ENCODE results near the gene GNA14.
"Not testable (repeated sequence)": the region's sequence is repeated elsewhere in the genome, so short reads cannot be mapped to it uniquely, and the experiment has no call there.

Gene GNA14

DNA sequence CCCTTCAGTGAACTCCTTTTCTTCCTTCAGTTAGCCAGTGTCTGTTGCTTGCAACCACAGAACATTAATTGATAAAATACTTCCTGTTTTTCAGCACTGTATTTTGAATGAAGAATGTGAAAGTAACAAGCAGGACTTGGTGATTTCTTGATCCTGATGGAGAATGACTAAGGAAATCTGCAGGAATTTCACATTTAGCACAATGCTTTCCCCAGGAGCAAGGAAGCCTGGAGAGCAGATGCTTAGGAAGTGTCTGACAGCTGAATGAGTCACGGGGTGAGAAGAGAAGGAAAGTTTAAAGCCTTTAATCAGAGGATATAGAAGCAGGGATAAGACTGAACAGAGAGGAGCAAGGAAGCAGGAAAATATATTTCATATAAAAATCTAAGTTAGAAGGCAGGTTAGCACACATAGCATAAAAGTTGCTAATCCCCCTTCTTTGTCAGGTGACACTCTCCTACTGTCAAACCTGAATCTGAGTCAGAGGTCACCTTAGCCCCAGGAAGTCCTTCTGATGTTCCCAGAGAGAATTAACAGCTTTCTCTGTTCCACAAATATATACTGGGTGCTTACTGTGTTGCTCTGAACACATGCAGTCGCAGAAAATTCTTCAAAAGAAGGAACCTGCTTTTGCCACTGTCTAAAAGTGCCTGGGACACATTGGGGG is 59.7 kb downstream of the GNA14 start:
- DNase-seq (ENCODE audit: low spot score), result no peak

DNA sequence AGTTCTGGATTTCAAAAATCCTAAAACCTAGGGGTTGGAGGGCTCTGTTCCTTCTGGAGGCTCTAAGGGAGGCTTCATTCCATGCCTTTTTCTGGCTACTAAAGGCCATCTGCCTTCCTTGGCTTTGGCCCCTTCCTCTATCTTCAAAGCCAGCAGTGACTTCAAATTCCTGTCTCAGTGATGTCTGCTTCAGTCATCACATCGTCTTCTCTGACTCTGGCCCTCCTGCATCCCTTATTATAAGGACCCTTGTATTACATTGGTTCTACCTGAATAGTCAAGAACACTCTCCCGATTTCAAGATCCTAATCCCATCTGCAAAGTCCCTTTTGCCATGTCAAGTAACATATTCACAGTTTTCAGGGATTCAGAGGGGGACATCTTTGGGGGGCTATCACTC is 60.3 kb downstream of the GNA14 start:
- DNase-seq (ENCODE audit: low spot score), result no peak

DNA sequence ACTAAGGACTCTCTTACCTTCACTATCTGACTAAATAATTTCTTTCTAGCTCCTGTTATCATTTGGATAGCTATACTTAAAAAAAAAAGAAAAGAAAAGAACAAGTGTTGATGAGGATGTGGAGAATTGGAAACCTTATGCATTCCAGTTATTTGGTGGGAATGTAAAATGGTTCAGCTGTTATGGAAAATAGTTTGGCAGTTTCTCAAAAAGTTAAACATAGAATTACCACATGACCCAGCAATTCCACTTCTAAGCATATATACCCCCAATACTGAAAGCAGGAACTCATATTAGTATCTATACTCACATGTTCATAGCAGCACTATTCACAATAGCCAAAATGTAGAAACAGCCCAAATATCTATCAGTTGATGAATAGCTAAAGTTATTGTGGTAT is 61.1 kb downstream of the GNA14 start:
- DNase-seq (ENCODE audit: low spot score), result no peak

DNA sequence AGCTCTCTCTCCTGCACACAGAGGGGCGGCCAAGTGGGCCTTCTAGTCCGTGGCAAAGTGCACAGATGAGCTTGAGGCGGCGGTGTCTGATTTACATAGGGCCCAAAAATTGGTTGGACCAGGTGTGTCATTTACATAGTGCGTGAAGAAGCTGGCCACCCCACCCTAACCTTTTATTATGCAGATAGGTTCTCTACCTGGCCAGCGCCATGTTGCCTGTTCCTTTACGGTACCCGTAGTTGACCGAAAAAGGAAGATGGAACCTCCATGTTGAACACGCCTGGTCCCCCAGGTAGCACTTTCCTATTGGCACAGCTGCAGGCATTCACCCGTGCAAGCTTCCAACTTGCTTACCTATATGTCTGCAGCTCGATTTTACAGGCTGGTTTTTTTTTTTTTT is 61.5 kb downstream of the GNA14 start:
- no peak for DNase-seq (ENCODE audit: low spot score)

DNA sequence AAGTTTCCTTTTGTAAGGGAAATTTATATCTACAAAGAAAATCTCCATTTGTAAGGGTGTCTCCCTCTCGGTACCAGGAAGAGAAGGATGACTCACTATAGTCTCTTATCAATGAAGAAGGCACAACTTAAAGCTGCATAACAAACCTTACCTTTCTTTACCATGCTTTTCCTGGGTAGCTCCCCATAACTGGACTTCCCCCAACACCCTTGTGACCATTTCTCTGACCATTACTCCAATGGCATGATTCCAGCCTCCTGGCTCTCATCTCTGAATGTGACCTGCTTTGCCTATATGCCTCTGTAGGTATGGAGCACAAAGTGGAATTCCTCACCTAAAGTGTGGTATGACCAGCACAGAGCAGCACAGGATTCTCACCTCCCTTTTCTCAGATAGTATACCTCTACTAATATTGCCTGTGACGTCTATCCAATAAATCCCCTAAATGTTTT is 62.8 kb downstream of the GNA14 start:
- DNase-seq (ENCODE audit: low spot score), result no peak

DNA sequence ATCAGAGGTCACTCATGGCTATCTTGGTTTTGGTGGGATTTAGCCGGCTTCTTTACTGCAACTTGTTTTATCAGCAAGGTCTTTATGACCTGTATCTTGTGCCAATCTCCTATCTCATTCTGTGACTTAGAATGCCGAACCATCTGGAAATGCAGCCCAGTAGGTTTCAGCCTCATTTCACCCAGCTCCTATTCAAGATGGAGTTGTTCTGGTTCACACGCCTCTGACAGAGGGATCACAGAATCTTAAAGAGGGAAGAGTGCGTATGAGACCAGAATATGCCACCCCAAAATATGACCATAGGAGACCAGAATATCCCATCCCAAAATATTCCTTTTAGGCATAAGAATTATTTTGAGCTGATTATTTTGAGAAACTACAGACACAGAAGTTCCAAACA is 63.2 kb downstream of the GNA14 start:
- DNase-seq (ENCODE audit: low spot score), result not testable (repeated sequence)

DNA sequence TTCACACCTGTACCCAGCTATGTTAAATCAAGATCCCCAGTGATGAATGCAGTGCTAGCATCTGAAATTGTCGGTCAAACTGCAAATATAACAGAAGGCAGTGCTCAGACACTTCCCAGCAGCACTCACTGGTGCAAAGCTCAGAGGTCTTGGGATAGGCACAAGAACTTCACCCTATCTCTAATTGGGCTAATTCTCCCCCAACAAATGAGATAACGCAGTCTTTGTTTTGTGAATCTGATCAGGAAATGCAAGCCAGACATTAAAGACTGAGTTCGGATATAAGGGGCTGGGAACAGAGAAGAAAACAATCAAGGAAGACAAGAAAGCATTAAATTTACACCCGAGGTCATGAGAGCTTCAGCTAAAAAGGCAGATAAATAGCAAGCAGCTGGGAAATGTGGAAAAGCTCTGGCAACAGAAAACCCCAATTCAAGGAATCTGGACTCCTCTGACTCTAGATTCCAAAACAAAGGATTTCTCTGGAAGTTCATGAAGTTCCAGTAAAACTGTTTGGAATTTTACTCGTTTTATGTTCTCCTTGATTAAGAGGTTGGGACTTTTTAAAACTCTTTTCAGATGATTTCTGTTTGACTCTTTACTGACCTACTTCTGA is 65.1 kb downstream of the GNA14 start:
- DNase-seq (ENCODE audit: low spot score), result no peak

DNA sequence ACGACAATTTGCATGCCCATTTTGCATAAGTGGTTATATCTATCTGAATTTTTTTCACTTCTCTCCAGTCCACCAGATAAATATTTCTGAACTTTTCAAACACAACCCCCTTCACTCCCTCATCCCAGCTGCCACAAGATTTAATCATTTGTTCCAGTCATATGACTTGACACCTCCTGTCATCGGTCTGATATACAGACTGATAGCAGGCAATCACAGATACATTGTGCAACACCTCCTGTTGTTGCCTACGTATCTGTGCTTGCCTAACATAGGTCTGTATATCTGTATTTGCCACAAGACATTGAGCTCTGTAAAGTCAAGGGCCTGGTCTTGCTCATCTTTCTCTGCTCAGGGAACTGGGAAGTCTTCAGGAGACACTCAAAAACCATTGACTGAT is 65.6 kb downstream of the GNA14 start:
- DNase-seq (ENCODE audit: low spot score), result no peak

DNA sequence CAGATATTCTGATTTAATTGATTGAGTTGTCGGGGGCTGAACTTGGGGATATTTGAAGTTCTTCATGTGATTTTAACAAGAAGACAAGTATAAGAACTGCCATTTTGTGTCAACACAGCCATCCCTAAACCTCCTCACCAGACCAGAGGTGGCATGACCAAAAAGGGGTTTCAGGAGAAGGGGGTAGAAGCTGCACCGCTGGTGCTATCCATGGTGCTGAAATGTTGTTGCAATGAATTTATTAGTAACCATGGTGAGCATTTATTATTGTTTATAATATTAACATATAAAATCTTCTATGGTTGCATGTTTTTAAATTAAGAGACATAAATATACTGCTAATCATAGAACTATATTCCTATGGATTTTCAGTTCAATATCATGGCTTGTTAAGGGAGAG is 72.3 kb downstream of the GNA14 start:
- no peak for DNase-seq (ENCODE audit: low spot score)

DNA sequence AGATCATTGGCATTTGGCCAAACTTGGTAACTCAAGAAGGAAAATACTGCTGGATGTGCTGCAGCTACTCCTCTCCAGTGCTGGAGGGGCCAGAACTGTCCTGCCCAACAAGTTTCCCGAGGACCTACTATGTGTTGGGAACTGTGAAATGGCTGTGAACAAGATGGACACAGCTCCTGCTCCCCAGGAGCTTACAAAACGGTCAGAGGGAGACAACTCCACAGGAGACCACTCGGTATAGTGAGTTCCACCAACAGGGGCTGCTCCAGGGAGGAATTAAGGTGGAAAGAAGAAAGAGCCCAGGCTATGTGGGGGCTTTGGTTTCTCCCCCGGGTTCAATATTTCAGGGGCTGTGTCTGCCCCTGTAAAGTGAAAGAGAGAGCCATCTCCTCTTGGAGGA is 78.8 kb downstream of the GNA14 start:
- no peak for DNase-seq (ENCODE audit: low spot score)

DNA sequence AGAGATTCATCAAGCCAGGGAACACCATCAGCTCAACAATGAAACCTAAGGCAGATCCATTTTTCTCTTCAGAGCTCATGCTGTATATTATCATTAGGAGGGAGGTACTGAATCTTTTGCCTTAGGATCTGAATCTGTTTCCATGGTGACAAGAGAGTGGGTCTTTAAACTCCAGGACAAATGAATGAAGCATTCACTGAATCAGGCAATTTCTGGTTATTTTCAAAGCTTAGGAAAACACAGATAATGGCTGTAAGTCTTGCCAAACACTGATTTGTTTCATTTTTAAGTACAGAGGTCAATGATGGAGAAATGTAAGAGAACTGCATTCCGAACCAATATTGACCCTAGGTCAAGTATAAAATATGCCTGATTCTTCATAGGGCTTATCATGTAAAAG is 84.9 kb downstream of the GNA14 start:
- no peak for DNase-seq (ENCODE audit: low spot score)

DNA sequence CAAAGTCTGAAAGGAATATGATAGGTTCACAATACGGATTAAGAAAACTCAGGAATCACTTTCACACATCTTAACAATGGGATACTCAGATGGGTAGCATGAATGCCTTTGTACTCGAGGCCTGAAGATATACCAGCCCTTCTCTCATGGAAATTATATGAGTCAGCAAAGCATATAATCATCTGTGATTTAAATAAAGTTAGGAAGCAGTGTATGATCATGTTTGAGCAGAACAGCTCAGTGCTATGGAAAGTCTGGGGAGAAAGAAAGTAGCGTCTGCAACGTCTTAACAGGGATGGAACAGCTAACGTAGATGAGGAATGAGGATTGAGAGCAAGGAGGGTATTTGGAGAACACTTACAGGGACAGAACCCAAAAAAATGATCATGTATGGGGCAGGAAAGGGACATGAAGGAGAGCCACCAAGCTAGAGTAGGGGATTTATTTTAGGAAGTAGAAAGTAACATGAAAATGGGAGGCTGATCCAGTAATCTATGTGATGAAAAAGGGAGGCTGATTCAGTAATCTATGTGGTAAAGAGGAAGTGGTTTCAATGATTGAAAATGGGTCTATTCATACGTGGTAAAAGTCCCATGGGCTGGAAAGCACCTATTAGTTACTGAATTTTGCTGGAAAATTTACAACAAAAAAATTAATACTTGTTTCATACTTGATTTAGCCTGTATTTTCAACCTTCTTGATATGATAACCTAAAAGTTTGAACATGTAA is 85.9 kb downstream of the GNA14 start:
- no peak for DNase-seq (ENCODE audit: low spot score)

DNA sequence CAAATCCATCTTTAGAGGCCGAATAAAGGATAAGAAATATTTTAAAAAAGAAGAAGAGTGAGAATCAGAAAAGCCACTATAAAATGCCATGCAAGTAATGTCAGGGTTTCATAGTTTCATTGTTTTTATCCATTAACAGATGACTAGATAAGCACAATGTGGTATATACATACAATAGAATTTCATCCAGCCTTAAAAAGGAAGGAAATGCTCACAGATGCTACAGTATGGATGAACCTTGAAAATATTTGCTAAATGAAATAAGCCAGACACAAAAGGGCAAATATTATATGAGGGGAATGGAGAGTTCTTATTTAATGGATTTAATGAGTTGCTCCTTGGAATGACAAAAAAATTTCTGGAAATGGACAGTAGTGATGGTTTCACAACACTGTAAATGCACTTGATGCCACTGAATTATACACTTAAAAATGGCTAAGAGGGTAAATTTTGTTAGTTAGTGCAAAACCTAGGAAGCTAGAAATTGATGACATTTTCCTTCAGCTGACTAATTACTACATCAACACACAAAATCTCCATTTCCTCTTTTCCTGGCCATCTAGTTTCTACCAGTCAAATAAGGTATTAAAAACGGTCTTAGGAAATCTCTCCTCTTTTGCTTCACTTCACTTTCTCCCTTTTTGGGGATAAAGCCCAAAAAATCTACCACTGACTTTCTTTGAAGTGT is 86.6 kb downstream of the GNA14 start:
- DNase-seq (ENCODE audit: low spot score), result no peak

DNA sequence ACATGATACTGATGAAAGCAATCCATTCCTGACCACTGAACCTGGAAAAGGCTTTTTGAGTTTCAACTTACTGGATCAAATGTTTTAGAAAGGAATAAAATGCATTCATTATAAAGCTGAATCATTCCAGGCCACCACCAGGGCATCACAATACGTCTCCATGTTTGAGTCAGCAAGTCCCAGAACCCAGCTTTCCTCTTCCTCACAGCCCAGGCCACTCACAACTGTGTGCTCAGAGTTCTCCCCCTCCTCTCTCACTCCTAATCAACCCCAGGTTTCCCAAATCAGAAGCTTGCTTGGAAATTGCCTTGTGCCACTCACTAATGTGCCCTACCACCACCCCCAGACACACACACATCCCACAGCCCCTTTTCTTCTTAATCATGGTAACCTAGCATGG is 91.7 kb downstream of the GNA14 start:
- no peak for DNase-seq (ENCODE audit: low spot score)

DNA sequence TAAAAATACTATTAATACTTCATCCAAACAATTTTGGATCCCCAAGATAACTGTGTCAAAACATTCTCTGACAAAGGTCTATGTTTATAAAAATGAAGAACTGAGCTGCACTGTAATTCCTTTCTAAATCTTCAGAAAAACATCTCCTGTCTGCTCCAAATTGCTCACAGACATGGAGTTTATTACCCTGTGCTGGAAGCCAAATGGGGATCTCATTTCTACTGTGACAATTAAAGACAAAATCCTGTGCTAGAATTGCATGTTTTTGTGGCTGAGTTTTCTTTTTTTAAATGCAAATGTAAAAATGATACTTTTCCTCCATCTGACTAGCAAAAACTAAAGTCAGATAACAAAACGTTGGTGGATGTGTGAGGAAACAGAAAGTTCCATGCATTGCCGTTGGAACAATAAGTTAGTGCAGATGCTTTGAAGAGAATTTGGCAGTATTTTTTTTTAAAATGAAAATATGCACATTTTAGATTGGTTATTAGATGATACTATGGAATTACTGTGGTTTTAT is 93.5 kb downstream of the GNA14 start:
- no peak for DNase-seq (ENCODE audit: low spot score)

DNA sequence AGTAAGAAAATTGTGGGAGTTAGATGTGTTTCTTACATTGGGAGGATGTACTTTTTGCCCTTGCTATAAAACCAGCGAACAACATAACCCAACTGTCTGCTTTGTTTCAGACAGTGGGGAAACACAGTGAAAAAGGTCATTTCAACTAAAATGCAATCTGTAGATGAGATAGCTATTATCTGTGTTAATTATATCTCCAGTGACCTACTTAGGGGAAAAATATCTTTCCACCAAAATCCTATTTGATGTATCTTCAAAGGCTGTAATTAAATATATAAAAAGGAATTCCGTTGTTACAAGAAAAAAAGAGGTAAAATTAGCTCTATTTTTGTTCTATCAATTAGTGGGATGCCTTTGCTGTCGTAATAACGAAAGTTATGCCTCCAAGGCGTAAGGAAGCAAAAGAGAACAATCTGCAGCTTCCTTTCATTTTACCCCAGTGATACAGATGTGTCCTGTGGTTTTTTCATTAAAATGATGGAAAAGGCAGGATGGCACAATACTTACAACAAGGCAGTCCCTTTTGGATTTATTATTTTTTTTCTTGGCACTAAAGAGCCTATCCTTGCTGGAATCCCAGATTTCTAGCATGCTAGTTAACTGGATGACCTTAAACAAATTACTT is 100.9 kb downstream of the GNA14 start:
- no peak for DNase-seq (ENCODE audit: low spot score)

DNA sequence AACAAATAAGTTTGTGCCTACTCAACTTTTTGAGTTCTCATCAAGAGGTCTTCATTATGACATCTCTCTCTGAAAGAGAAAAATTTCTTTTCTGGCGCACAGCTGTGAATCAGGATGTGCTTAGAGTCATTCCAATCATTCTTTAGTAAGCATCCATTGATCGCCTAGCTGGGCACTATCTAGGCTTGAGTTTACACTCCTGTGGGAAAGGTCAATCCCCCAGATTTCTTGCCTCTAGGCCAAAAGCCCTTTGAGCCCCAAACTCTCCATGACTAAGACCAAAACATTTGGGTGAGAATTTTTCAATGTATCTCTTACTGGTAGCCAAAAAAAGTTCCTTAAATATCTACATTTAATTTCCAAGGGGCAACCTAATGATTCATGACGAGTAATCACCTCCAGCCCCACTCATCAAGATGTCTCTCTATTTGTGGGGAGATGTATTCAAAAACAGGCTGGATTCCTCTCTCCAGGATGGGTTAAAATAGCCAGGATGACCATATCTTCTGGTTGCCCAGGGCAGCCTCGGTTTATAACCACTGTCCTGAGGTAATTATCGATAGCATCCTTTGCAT is 101.7 kb downstream of the GNA14 start:
- no peak for DNase-seq (ENCODE audit: low spot score)

DNA sequence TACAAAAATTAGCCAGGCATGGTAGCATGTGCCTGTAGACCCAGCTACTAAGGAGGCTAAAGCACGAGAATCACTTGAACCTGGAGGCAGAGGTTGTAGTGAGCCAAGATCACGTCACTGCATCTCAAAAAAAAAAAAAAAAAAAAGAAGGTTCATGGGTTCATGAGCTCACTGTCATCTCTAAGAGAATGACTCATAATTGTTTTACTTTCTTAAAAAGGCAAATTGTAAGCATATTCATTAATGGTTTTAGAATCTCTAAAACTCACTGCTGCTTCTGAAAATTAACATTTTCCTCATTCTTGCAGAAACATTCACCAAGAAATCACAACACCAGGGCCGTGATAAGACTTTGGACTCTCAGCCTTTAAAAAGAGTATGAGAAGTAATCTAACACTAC is 103.6 kb downstream of the GNA14 start:
- DNase-seq (ENCODE audit: low spot score), result no peak

DNA sequence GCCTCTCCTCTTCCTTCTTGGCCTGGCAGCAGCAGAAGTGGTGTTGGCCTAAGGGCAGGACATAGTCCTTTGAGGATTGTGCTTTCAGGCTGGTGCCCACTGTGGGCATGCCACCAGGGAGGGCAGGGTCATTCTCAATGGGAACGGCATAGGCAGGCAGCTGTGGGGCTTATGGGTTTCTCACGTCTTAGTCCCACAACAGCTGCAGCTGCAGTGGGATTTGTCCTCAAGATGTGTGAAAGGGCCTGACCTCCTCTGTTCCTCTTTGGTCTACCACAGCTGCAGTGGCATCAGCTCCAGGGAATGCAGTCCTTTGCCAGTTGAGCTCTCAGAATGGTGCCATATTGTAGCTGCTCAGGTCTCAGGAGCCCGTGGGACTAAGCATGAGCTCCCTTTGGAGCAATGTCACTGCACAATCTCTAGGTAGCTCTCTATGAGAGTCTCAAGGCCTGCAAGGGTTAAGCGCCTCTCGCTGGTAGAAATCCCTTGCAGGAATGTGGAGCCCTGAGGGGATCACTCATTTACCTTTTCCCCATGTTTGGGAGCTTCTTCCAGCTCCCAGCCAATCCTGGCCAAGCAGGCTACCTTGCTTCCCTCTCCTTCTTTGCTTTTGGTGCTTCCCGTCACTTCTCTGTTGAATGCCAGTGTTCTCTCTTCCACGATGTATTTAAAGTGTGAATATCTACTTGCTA is 104.8 kb downstream of the GNA14 start:
- DNase-seq (ENCODE audit: low spot score), result no peak

DNA sequence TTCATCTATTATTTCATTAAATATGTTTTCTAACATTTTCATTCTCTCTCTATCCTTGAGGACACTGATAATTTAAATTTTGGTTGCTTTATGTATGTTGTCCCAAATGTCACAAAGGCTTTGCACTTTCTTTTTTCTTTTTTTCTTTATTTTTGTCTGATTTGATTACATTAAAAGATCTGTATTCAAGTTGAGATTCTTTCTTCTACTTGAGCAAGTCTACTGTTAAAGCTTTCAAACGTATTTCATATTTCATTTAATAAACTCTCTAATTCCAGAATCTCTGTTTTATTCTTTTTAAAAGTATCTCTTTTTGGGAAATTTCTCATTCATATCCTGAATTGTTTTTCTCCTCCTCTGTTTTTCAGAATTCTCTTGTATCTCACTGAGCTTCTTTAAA is 106.5 kb downstream of the GNA14 start:
- no peak for DNase-seq (ENCODE audit: low spot score)

DNA sequence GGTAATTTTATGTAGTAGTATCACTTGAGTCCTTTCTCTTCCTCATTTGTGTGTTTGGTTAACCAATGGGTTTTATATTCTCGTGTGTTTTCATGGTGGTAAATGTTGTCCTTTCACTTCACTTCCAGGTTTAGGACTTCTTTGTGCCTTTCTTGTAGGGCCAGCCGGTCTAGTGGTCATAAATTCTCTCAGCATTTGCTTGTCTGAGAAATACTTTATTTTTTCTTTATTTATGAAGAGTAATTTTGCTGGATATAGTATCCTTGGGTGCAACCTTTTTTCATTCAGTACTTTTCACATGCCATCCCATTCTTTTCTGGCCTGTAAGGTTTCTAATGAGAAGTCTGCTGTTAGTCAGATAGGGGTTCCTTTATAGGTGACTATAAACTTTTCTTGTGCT is 107.1 kb downstream of the GNA14 start:
- DNase-seq (ENCODE audit: low spot score), result no peak
